GM12873 (cell line): Measurements from ENCODE around the gene GPS2.

Experiments used
- CTCF ChIP-seq: IDR thresholded peaks from 2 replicates; pipeline ENCODE4 v1.5.1; 2012; ENCODE audit warnings: low read depth, mild to moderate bottlenecking, moderate library complexity, low read length, control low read depth; ENCODE audit not compliant: insufficient read depth; ENCODE audit errors: missing control alignments

GPS2 gene

GRCh38 chr17:7334938-7335538 lies 19.9 kb upstream of the GPS2 start:
- no peak for TF ChIP-seq CTCF

GRCh38 chr17:7332111-7332510 lies 17.0 kb upstream of the GPS2 start:
- no peak for TF ChIP-seq CTCF

- no peak for TF ChIP-seq CTCF
Observed at GRCh38 chr17:7330638-7331015, 15.5 kb upstream of the GPS2 start.

- TF ChIP-seq CTCF, result no peak
Observed at GRCh38 chr17:7329997-7330637, 15.0 kb upstream of the GPS2 start.

GRCh38 chr17:7329374-7329996 lies 14.3 kb upstream of the GPS2 start:
- TF ChIP-seq CTCF, result no peak

- no peak for TF ChIP-seq CTCF
Observed at GRCh38 chr17:7328840-7329373, 13.7 kb upstream of the GPS2 start, which contains the start of gene NEURL4. TSS of gene NEURL4 (minus strand) at chr17:7329335. CDS start at chr17:7329312, 23 bp downstream.

GRCh38 chr17:7328009-7328408 lies 12.8 kb upstream of the GPS2 start:
- TF ChIP-seq CTCF, result no peak
